Forelimb muscle (tissue), 1 donor: ENCODE measurements around the gene ADGRG6. TPM values are rescaled to one million over a fixed set of nuclear protein-coding genes. Genes with fewer than 3 reads are reported as not detected.

Experiments used
- DNase-seq: peaks from one replicate; pipeline ENCODE4 v3.0.0-alpha.2; 2013; ENCODE audit warnings: low read depth
- polyA plus RNA-seq: library from polyadenylated mRNA; unstranded; fragments of 120-200 nt; gene quantifications from one replicate; pipeline ENCODE4 v1.2.1, GENCODE V29; 2013; ENCODE audit not compliant: insufficient read length

The ADGRG6 gene
- polyA plus RNA-seq, 1 donor, result 11.2 TPM

DNA sequence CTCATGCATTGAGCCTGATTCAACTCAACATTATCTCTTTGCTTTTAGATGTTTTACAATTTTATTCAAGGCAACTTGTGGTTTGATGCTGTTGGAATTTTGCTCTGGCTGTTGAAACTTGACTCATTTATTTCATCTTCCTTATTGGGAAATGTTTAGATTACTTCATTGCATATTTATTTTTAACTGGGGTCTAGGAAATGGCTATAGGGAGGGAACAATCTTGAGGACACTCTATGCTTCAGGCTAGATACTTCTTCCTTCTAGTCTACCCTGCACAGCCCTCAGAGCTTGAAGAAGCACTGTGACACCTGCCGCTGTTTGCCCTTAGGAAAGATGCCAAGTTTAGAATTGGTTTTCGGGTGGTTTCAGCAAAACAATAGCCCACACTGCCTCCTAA lies 183.4 kb downstream of the ADGRG6 start:
- no peak for DNase-seq

DNA sequence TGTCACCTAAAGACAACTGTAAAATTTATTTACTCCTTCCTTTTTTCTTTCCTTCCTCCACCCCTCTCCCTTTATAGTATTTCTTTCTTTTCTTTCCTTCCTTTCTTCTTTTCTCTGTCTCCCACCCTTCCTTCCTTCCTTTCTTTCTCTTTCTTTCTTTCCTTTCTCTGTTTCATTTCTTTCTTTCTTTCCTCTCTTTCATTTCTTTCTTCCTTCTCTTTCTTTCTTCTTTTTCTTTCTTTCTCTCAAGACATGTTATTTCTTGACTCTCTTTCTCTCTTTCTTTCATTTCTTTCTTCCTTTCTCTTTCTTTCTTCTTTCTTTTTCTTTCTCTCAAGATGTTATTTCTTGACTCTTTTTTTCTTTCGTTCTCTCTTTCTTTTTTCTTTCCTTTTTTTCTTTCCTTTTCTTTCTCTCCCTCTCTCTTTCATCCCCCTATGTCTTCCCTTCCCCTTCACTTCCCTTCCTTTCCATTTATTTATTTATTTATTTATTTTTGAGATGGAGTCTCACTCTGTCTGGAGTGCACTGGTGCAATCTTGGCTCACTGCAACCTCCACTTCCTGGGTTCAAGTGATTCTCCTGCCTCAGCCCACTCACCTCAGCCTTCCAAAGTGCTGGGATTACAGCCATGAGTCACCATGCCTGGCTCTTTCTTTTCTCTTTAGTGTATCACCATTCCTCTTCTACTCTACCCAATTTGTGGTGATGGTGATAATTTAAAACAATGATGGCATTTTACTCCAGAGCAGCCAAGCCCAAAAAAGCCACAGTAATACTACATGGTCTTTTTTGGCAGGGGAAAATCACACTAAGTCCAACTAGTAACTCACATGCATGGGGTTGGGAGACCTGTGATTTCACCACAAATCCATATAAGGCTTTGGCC lies 188.2 kb downstream of the ADGRG6 start:
- no peak for DNase-seq

Other genes with a start within 250 kb of the ADGRG6 start
- not detected for gene GJE1, start 169.1 kb upstream of the ADGRG6 start, polyA plus RNA-seq
- gene NMBR, start 154.9 kb upstream of the ADGRG6 start, polyA plus RNA-seq, result 0.13 TPM
- gene VTA1, start 154.7 kb upstream of the ADGRG6 start, polyA plus RNA-seq, result 57.2 TPM